Keratinocyte (primary cell): Measurements from ENCODE around the gene XAB2. TPM values are rescaled to one million over a fixed set of nuclear protein-coding genes. Genes with fewer than 3 reads are reported as not detected.
A peak's percentile ranks its signal among the peaks of the same experiment; 100 is the strongest.

ENCODE experiments used
- DNase-seq: peaks from one replicate; pipeline ENCODE4 v3.0.0-alpha.2; 2011; ENCODE audit warnings: low read depth, missing footprints, low spot score
- FAIRE-seq: peaks from 2 replicates; lab custom pipeline; 2011; peaks lifted over from hg19 to GRCh38; lab: Jason Lieb, UNC
- H2AFZ ChIP-seq: 2 replicates; pipeline ENCODE4 v1.6.0; 2012; ENCODE audit warnings: low read length, control low read depth, inconsistent platforms; ENCODE audit not compliant: control insufficient read depth
- H3K27ac ChIP-seq: 2 replicates; pipeline ENCODE4 v1.5.1; 2011; ENCODE audit warnings: low read length; ENCODE audit not compliant: control insufficient read depth, insufficient read depth
- H3K27me3 ChIP-seq: 3 replicates; pipeline ENCODE4 v1.6.0; 2011; ENCODE audit warnings: low read length; ENCODE audit not compliant: control insufficient read depth, insufficient read depth; ENCODE audit errors: extremely low read depth
- H3K36me3 ChIP-seq, 2 experiments: 2 replicates in 1 of 2; 3 replicates in 1 of 2; pipeline ENCODE4 v1.5.1; 2011; ENCODE audit warnings: low read length in 2 of 2, mild to moderate bottlenecking in 1 of 2; ENCODE audit not compliant: control insufficient read depth in 2 of 2, insufficient read depth in 2 of 2; ENCODE audit errors: extremely low read depth in 1 of 2
- H3K4me1 ChIP-seq: 3 replicates; pipeline ENCODE4 v1.5.1; 2011; ENCODE audit warnings: low read length; ENCODE audit not compliant: control insufficient read depth, insufficient read depth; ENCODE audit errors: extremely low read depth
- H3K4me2 ChIP-seq: 3 replicates; pipeline ENCODE4 v1.6.0; 2011; ENCODE audit warnings: low read depth, low read length; ENCODE audit not compliant: control insufficient read depth, insufficient read depth; ENCODE audit errors: extremely low read depth
- H3K4me3 ChIP-seq, 3 experiments: fragments of 200-600 bp in 1 of 3; sonication (generic) in 1 of 3; 2 replicates in 2 of 3; 3 replicates in 1 of 3; pipeline ENCODE4 v1.5.1; 2011 to 2016; ENCODE audit warnings: low read length in 3 of 3, mild to moderate bottlenecking in 3 of 3, control low read depth in 2 of 3, inconsistent platforms in 1 of 3, low read depth in 1 of 3, mixed read lengths in 1 of 3, mixed run types in 1 of 3, moderate library complexity in 1 of 3; ENCODE audit not compliant: control insufficient read depth in 2 of 3, insufficient read depth in 2 of 3; ENCODE audit errors: extremely low read depth in 1 of 3
- H3K79me2 ChIP-seq: 2 replicates; pipeline ENCODE4 v1.6.0; 2012; ENCODE audit warnings: low read length; ENCODE audit not compliant: control insufficient read depth, insufficient read depth
- H3K9ac ChIP-seq: 3 replicates; pipeline ENCODE4 v1.6.0; 2011; ENCODE audit warnings: low read length; ENCODE audit not compliant: control insufficient read depth, insufficient read depth; ENCODE audit errors: extremely low read depth
- H3K9me1 ChIP-seq: 3 replicates; pipeline ENCODE4 v1.6.0; 2011; ENCODE audit warnings: low read length; ENCODE audit not compliant: control insufficient read depth, insufficient read depth; ENCODE audit errors: extremely low read depth
- H3K9me3 ChIP-seq: 2 replicates; pipeline ENCODE4 v1.5.1; 2012; ENCODE audit warnings: low read depth, low read length; ENCODE audit not compliant: control insufficient read depth
- H4K20me1 ChIP-seq: 3 replicates; pipeline ENCODE4 v1.6.0; 2011; ENCODE audit warnings: low read length; ENCODE audit not compliant: control insufficient read depth, insufficient read depth; ENCODE audit errors: extremely low read depth
- EZH2 ChIP-seq: IDR thresholded peaks from one replicate; pipeline ENCODE4 v1.6.1; 2012; ENCODE audit warnings: inconsistent platforms, mild to moderate bottlenecking, low read length, moderate library complexity
- dilution Hi-C: fragments of 300-500 bp; cut with MboI; formaldehyde crosslinking; loops from one replicate; pipeline ENCODE4 v1.7.0; 2020; ENCODE audit warnings: low sequenced_read_pairs; ENCODE audit not compliant: extremely low pct_ligation_motif_present
- polyA plus RNA-seq, 5 experiments: library from polyadenylated mRNA; depleted of rRNA in 3 of 5; stranded (reverse) in 3 of 5; stranded (forward) in 1 of 5; unstranded in 1 of 5; fragments of >200 nt; gene quantifications; 1 replicate in 1 of 5; 2 replicates in 3 of 5; 3 replicates in 1 of 5; pipeline versions ENCODE4 v1.2.1 to v1.2.3, GENCODE V29; 2011 to 2012; ENCODE audit warnings: missing spikeins in 2 of 5, low read depth in 1 of 5, low replicate concordance in 1 of 5
- TF ChIP-seq, protein P1 (sequence below), 3 experiments: IDR thresholded peaks in 1 of 3; conservative IDR thresholded peaks in 1 of 3; optimal IDR thresholded peaks in 1 of 3; 2 replicates in 2 of 3; 3 replicates in 1 of 3; pipeline versions ENCODE3 to v1.5.1; 2011; ENCODE audit warnings: low read length in 3 of 3, mild to moderate bottlenecking in 3 of 3, moderate library complexity in 2 of 3, control low read depth in 1 of 3, inconsistent platforms in 1 of 3; ENCODE audit not compliant: insufficient read depth in 2 of 3; ENCODE audit errors: extremely low read depth in 1 of 3

Gene XAB2
- polyA plus RNA-seq, 1 donor (not counting 4 experiments of a cell fraction or from before 2014, with no cell fraction given) = 15.6 TPM

DNA sequence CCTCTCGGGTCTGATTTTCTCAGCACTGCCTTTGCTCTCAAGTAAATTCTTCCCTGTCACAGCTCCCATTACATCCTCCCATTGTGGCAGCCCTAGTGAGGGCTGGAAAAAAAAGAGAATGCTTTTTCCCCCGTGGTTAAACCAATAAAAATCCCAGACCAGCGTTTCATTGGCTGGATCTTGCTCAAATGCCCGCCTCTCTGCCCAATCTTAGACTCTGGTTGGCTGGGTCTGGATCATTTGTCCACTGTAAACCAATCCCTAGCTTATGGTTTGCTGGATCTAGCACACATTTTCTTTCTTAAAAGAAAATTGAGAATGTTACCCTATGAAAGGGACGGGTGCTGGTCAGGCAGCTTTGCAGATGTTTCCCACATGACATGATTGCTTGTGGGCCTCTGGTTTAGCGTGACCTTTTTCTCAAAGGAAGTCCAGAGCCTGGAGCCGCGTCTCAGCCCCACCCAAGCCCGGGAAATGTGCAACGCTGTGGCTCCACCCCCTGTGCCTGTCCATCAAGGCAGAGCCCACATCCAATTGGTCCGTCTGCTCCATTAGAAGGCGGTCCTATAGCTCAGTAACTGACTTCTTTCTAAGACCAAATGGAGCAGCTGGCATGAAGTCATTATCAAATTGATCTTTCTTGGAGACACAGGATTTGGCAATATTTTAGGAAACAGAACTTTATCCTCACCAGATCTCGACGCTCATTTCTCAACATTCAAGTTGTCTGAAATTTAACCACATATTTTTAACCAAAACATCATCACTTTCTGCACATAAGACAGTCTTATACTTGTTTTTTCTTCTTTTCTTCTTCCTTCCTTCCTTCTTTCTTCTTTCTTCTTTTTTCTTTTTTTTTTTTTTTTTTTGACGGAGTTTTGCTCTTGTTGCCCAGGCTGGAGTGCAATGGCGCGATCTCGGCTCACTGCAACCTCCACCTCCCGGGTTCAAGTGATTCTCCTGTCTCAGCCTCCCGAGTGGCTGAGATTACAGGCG, 45.0 kb upstream of the XAB2 start:
- H3K36me3 ChIP-seq = no peaks in the 10 kb centered on the region
- H3K9me3 ChIP-seq = no peaks in the 10 kb centered on the region
- no peaks in the 10 kb centered on the region for H3K9me1 ChIP-seq
- no peak for TF ChIP-seq EZH2
- TF ChIP-seq, protein P1, sequence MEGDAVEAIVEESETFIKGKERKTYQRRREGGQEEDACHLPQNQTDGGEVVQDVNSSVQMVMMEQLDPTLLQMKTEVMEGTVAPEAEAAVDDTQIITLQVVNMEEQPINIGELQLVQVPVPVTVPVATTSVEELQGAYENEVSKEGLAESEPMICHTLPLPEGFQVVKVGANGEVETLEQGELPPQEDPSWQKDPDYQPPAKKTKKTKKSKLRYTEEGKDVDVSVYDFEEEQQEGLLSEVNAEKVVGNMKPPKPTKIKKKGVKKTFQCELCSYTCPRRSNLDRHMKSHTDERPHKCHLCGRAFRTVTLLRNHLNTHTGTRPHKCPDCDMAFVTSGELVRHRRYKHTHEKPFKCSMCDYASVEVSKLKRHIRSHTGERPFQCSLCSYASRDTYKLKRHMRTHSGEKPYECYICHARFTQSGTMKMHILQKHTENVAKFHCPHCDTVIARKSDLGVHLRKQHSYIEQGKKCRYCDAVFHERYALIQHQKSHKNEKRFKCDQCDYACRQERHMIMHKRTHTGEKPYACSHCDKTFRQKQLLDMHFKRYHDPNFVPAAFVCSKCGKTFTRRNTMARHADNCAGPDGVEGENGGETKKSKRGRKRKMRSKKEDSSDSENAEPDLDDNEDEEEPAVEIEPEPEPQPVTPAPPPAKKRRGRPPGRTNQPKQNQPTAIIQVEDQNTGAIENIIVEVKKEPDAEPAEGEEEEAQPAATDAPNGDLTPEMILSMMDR (optimal IDR thresholded peaks at IDR 0.05 in 1 of 3, IDR thresholded peaks at IDR 0.05 in 1 of 3, conservative IDR thresholded peaks at IDR 0.05 in 1 of 3; ENCODE audit: extremely low read depth in 1 of 3, insufficient read depth in 2 of 3, low read length in 3 of 3) = no peak
- H3K79me2 ChIP-seq = no peaks in the 10 kb centered on the region
- peak overlapping the region; percentile 7 for H3K4me2 ChIP-seq
- H3K4me1 ChIP-seq = no peaks in the 10 kb centered on the region
- no peaks in the 10 kb centered on the region for H4K20me1 ChIP-seq
- H3K27me3 ChIP-seq = peaks cover 23% of the 10 kb centered on the region
- FAIRE-seq (no peak), DNase-seq (no peak)
- H3K4me3 ChIP-seq = no peak overlapping the region
- no peak overlapping the region for H3K9ac ChIP-seq
- no peak overlapping the region for H2AFZ ChIP-seq
- dilution Hi-C loops = no loop called here
- no peak overlapping the region for H3K27ac ChIP-seq

DNA sequence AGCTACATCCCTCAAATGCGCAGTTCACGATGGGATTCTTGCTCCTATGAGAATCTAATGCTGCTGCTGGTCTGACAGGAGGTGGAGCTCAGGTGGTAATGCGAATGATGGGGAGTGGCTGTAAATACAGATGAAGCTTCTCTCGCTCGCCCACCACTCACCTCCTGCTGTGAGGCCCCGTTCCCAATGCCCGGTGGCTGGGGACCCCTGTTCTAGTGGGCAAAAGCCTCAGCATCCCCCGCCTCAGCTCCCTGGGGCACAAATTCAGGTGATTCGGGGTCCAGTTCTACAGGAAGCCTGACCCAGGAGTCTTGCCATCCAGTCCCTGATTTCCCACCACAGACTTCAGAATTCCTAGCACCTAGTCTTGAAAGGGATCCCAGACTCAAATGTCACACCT, 43.2 kb upstream of the XAB2 start:
- Histone ChIP-seq H3K27ac (no peak overlapping the region), H3K36me3 (no peaks in the 10 kb centered on the region), H3K27me3 (peaks cover 26% of the 10 kb centered on the region), H3K79me2 (no peaks in the 10 kb centered on the region), H3K4me1 (no peaks in the 10 kb centered on the region), H3K9me1 (no peaks in the 10 kb centered on the region), H4K20me1 (no peaks in the 10 kb centered on the region), H3K4me3 (no peak overlapping the region), H3K4me2 (no peak overlapping the region), H3K9me3 (no peaks in the 10 kb centered on the region), H2AFZ (no peak overlapping the region), H3K9ac (no peak overlapping the region)
- TF ChIP-seq, protein P1 (optimal IDR thresholded peaks at IDR 0.05 in 1 of 3, IDR thresholded peaks at IDR 0.05 in 1 of 3, conservative IDR thresholded peaks at IDR 0.05 in 1 of 3; ENCODE audit: extremely low read depth in 1 of 3, insufficient read depth in 2 of 3, low read length in 3 of 3) = no peak
- no peak for TF ChIP-seq EZH2
- no peak for DNase-seq
- FAIRE-seq = no peak
- dilution Hi-C loops = no loop called here
